ENCODE data around the gene CAND1. TPM values are rescaled to one million over a fixed set of nuclear protein-coding genes. Genes with fewer than 3 reads are reported as not detected.

The CAND1 gene
- total RNA-seq, 1 experiment from 2014 or later = 230 TPM

- Histone ChIP-seq H3K23ac (ENCODE audit: insufficient read length, low read depth, low read length) (no peak overlapping the region), H3K4me2 (ENCODE audit: insufficient read depth, insufficient read length, low read length) (no peak overlapping the region), H3K9ac (ENCODE audit: extremely low read depth, insufficient read length, low read length) (no peak overlapping the region), H2BK15ac (ENCODE audit: low read depth, low read length) (no peak overlapping the region), H3K27me3 (ENCODE audit: insufficient read depth, low read length) (no peaks in the 10 kb centered on the region), H2AK5ac (ENCODE audit: insufficient read length, low read length) (no peak overlapping the region), H2BK12ac (ENCODE audit: insufficient read length, low read depth, low read length) (no peak overlapping the region), H2AFZ (ENCODE audit: low read length) (no peak overlapping the region), H3K14ac (ENCODE audit: insufficient read depth, low read length) (no peak overlapping the region), H3K4ac (ENCODE audit: low read depth, low read length) (no peak overlapping the region), H2BK5ac (ENCODE audit: insufficient read length, low read length) (no peak overlapping the region), H4K91ac (ENCODE audit: insufficient read length, low read depth, low read length) (no peak overlapping the region), H4K5ac (ENCODE audit: insufficient read length, low read depth, low read length) (no peak overlapping the region), H3K4me1 (ENCODE audit: insufficient read depth, low read length) (no peaks in the 10 kb centered on the region), H3T11ph (ENCODE audit: low read length) (no peak overlapping the region), H3K23me2 (ENCODE audit: insufficient read length, low read depth, low read length, poor library complexity, severe bottlenecking) (no peaks in the 10 kb centered on the region), H4K8ac (replicated peaks; ENCODE audit: insufficient read length, low read depth, low read length) (no peak overlapping the region), H2BK20ac (ENCODE audit: low read depth, low read length, poor library complexity, severe bottlenecking) (no peak overlapping the region), H3K27ac (ENCODE audit: insufficient read length, low read depth, low read length) (no peak overlapping the region), H3K9me3 (ENCODE audit: control insufficient read depth, low read depth, low read length) (no peaks in the 10 kb centered on the region), H3K56ac (ENCODE audit: insufficient read length, low read depth, low read length) (no peak overlapping the region), H3K79me1 (ENCODE audit: insufficient read depth, low read depth, low read length, poor library complexity, severe bottlenecking) (no peaks in the 10 kb centered on the region), H2BK120ac (ENCODE audit: low read depth, low read length, poor library complexity, severe bottlenecking) (no peak overlapping the region), H3K18ac (ENCODE audit: insufficient read length, low read depth, low read length) (no peak overlapping the region), H4K20me1 (ENCODE audit: control insufficient read depth, insufficient read depth, insufficient read length) (no peaks in the 10 kb centered on the region), H3K79me2 (ENCODE audit: insufficient read depth, low read length) (no peaks in the 10 kb centered on the region)
- 0 out of 2 replicates have a peak, but pooled peaks cover 2% of the 10 kb centered on the region for H3K27me3 Mint-ChIP-seq (ENCODE audit: low read depth)
- H3K4me3 Mint-ChIP-seq = no peak overlapping the region
- WGBS (ENCODE audit: extremely low coverage, insufficient read length, low lambda C conversion rate) = no CpG with 5 or more reads among the region's 2 CpGs
- peaks cover 6 to 18% of the 10 kb centered on the region in 2 experiments; a peak in 3 of 5 replicates for H3K9me3 Mint-ChIP-seq
- peaks cover 6 to 19% (median 16%) of the 10 kb centered on the region in 3 experiments; a peak in 6 of 7 replicates for H3K36me3 Mint-ChIP-seq (ENCODE audit: insufficient read depth in 1 of 3, low read depth in 3 of 3)
- H3K27ac Mint-ChIP-seq = no peak overlapping the region
- H3K4me1 Mint-ChIP-seq = no peaks in the 10 kb centered on the region
- TF ChIP-seq, protein P1, sequence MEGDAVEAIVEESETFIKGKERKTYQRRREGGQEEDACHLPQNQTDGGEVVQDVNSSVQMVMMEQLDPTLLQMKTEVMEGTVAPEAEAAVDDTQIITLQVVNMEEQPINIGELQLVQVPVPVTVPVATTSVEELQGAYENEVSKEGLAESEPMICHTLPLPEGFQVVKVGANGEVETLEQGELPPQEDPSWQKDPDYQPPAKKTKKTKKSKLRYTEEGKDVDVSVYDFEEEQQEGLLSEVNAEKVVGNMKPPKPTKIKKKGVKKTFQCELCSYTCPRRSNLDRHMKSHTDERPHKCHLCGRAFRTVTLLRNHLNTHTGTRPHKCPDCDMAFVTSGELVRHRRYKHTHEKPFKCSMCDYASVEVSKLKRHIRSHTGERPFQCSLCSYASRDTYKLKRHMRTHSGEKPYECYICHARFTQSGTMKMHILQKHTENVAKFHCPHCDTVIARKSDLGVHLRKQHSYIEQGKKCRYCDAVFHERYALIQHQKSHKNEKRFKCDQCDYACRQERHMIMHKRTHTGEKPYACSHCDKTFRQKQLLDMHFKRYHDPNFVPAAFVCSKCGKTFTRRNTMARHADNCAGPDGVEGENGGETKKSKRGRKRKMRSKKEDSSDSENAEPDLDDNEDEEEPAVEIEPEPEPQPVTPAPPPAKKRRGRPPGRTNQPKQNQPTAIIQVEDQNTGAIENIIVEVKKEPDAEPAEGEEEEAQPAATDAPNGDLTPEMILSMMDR (conservative IDR thresholded peaks at IDR 0.05) = no peak
- DNase-seq = no peak
These were observed 58.3 kb downstream of the CAND1 start for GRCh38 chr12:67327466-67327865.

Data from H9 (cell line).